Neural progenitor cell (in vitro differentiated cells): Measurements from ENCODE around the gene LMAN2L. TPM values are rescaled to one million over a fixed set of nuclear protein-coding genes. Genes with fewer than 3 reads are reported as not detected.

Experiments used
- DNase-seq: peaks from one replicate; pipeline ENCODE4 v3.0.0-alpha.2; 2016; ENCODE audit warnings: low spot score
- H2AFZ ChIP-seq: fragments of 200-600 bp; sonication (generic); replicated peaks from 2 replicates; pipeline ENCODE4 v1.6.1; 2016; ENCODE audit warnings: antibody characterized with exemption
- H3F3A ChIP-seq: fragments of 200-600 bp; sonication (generic); 2 replicates; pipeline ENCODE4 v1.6.1; 2016; ENCODE audit warnings: antibody characterized with exemption, low read depth
- H3K27ac ChIP-seq: fragments of 200-600 bp; sonication (generic); 2 replicates; pipeline ENCODE4 v1.5.1; 2016; ENCODE audit warnings: mild to moderate bottlenecking
- H3K27me3 ChIP-seq: fragments of 200-600 bp; sonication (generic); 2 replicates; pipeline ENCODE4 v1.6.1; 2016; ENCODE audit warnings: mild to moderate bottlenecking, moderate library complexity
- H3K36me3 ChIP-seq: fragments of 200-600 bp; sonication (generic); 2 replicates; pipeline ENCODE4 v1.5.1; 2016
- H3K4me1 ChIP-seq: fragments of 200-600 bp; sonication (generic); 2 replicates; pipeline ENCODE4 v1.6.1; 2016; ENCODE audit warnings: mixed run types
- H3K4me2 ChIP-seq: fragments of 200-600 bp; sonication (generic); 2 replicates; pipeline ENCODE4 v1.6.1; 2016
- H3K4me3 ChIP-seq: fragments of 200-600 bp; sonication (generic); 2 replicates; pipeline ENCODE4 v1.5.1; 2016
- H3K79me2 ChIP-seq: fragments of 200-600 bp; sonication (generic); 2 replicates; pipeline ENCODE4 v1.6.1; 2016; ENCODE audit warnings: low read depth
- H3K9ac ChIP-seq: fragments of 200-600 bp; sonication (generic); 2 replicates; pipeline ENCODE4 v1.6.1; 2016
- H3K9me3 ChIP-seq: fragments of 200-600 bp; sonication (generic); 2 replicates; pipeline ENCODE4 v1.5.1; 2016; ENCODE audit warnings: low read depth
- H4K20me1 ChIP-seq: fragments of 200-600 bp; sonication (generic); 2 replicates; pipeline ENCODE4 v1.6.1; 2016; ENCODE audit warnings: low read depth
- H3K27ac Mint-ChIP-seq: 3 replicates; pipeline ENCODE4 v1.8.0; 2021; ENCODE audit warnings: mixed read lengths
- H3K27me3 Mint-ChIP-seq: 2 replicates; pipeline ENCODE4 v1.8.0; 2022; ENCODE audit warnings: low read depth, mild to moderate bottlenecking, inconsistent platforms, moderate library complexity, mixed read lengths; ENCODE audit not compliant: insufficient read depth
- H3K36me3 Mint-ChIP-seq: 3 replicates; pipeline ENCODE4 v1.8.0; 2021; ENCODE audit warnings: mixed read lengths
- H3K4me1 Mint-ChIP-seq: 3 replicates; pipeline ENCODE4 v1.8.0; 2021; ENCODE audit warnings: mixed read lengths
- H3K4me3 Mint-ChIP-seq: 3 replicates; pipeline ENCODE4 v1.8.0; 2021; ENCODE audit warnings: mild to moderate bottlenecking, moderate library complexity, mixed read lengths
- H3K9me3 Mint-ChIP-seq: 3 replicates; pipeline ENCODE4 v1.8.0; 2020; ENCODE audit warnings: mixed read lengths
- CTCF ChIP-seq: fragments of 200-600 bp; sonication (generic); IDR thresholded peaks from 2 replicates; pipeline ENCODE4 v1.5.1; 2017; ENCODE audit warnings: antibody characterized with exemption, mild to moderate bottlenecking
- EZH2 ChIP-seq: fragments of 200-600 bp; sonication (generic); IDR thresholded peaks from 2 replicates; pipeline ENCODE4 v1.6.1; 2017; ENCODE audit warnings: antibody characterized with exemption, mild to moderate bottlenecking, moderate library complexity
- EZH2phosphoT487 ChIP-seq: fragments of 200-600 bp; sonication (generic); IDR thresholded peaks from 2 replicates; pipeline ENCODE4 v1.6.1; 2017; ENCODE audit warnings: antibody characterized with exemption
- total RNA-seq: library from RNA; depleted of rRNA; stranded (reverse); fragments of >200 nt; gene quantifications from 2 replicates; pipeline ENCODE4 v1.2.3, GENCODE V29; 2015; ENCODE audit warnings: low replicate concordance

The LMAN2L gene
- total RNA-seq, 1 donor from 2014 or later = 25.9 TPM

DNA sequence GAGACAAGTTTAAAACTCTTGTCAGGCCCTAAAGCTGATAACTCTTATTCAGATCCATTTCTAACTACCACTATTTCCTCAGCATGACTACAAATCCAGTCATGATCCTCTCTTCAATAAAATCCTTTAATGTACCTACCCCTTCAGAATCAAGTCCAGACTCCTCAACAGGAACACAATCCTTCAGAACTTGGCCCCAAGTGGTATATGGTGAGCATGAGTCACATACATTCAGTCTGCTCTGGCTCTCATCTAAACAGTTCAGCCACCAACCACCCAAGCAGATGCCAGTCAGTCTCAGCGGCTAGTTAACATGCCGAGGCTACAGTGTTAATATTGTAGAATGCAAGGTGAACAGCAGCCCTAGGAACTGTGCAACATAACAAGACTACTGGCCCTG is 9.7 kb downstream of the LMAN2L start:
- TF ChIP-seq CTCF (no peak), EZH2phosphoT487 (no peak), EZH2 (no peak)
- H3K4me3 ChIP-seq = no peak overlapping the region
- H3K4me2 ChIP-seq = no peak overlapping the region
- peaks cover 3% of the 10 kb centered on the region for H4K20me1 ChIP-seq
- H3K9ac ChIP-seq = no peak overlapping the region
- no peaks in the 10 kb centered on the region for H3K27me3 ChIP-seq
- H3K36me3 ChIP-seq = peaks cover 10% of the 10 kb centered on the region
- H3K9me3 ChIP-seq = no peaks in the 10 kb centered on the region
- H3F3A ChIP-seq = no peaks in the 10 kb centered on the region
- Mint-ChIP-seq H3K4me1 (no peaks in the 10 kb centered on the region), H3K4me3 (no peak overlapping the region), H3K27ac (no peak overlapping the region), H3K9me3 (no peaks in the 10 kb centered on the region), H3K36me3 (peaks cover 44% of the 10 kb centered on the region), H3K27me3 (peaks cover 2% of the 10 kb centered on the region)
- H2AFZ ChIP-seq = no peak overlapping the region
- H3K4me1 ChIP-seq = no peaks in the 10 kb centered on the region
- H3K27ac ChIP-seq = no peak overlapping the region
- H3K79me2 ChIP-seq = no peaks in the 10 kb centered on the region
- no peak for DNase-seq

GRCh38 chr2:96729748-96730147 is 10.1 kb downstream of the LMAN2L start:
- H3K27ac ChIP-seq = no peak overlapping the region
- no peaks in the 10 kb centered on the region for H3K9me3 ChIP-seq
- no peak for TF ChIP-seq EZH2
- no peak for TF ChIP-seq CTCF
- TF ChIP-seq EZH2phosphoT487 = no peak
- no peak overlapping the region for H3K9ac ChIP-seq
- no peak overlapping the region for H3K27ac Mint-ChIP-seq
- no peak overlapping the region for H3K4me3 ChIP-seq
- H3K36me3 Mint-ChIP-seq = peaks cover 39% of the 10 kb centered on the region
- H3K4me1 Mint-ChIP-seq = no peaks in the 10 kb centered on the region
- H3K36me3 ChIP-seq = peaks cover 10% of the 10 kb centered on the region
- no peak for DNase-seq
- H3K79me2 ChIP-seq = no peaks in the 10 kb centered on the region
- no peaks in the 10 kb centered on the region for H4K20me1 ChIP-seq
- H3F3A ChIP-seq = no peaks in the 10 kb centered on the region
- no peak overlapping the region for H3K4me2 ChIP-seq
- H3K27me3 Mint-ChIP-seq = peaks cover 2% of the 10 kb centered on the region
- H3K4me1 ChIP-seq = no peaks in the 10 kb centered on the region
- H3K27me3 ChIP-seq = no peaks in the 10 kb centered on the region
- no peak overlapping the region for H2AFZ ChIP-seq
- H3K9me3 Mint-ChIP-seq = no peaks in the 10 kb centered on the region
- no peak overlapping the region for H3K4me3 Mint-ChIP-seq

DNA sequence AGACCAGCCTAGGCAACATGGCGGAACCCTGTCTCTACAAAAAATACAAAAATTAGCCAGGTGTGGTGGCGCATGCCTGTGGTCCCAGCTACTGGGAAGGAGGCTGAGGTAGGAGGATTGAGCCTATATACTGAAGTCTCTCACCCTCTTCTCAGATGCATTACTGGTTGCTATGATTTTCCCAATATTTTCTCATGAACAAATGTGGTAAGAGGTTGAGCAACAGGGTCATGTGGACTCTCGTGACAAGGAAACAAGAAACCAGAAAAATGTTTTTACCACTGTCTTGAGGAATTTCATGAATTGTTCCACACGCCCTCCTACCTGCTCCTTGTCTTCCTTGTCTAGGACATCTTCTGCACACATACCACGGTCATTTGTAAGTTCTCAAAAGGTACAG is 12.4 kb downstream of the LMAN2L start:
- Histone ChIP-seq H3K4me3 (no peak overlapping the region), H3K9me3 (no peaks in the 10 kb centered on the region), H3K79me2 (no peaks in the 10 kb centered on the region), H3K36me3 (peaks cover 8% of the 10 kb centered on the region), H2AFZ (no peak overlapping the region), H3K27me3 (no peaks in the 10 kb centered on the region), H3F3A (no peaks in the 10 kb centered on the region), H3K4me2 (no peak overlapping the region), H4K20me1 (no peaks in the 10 kb centered on the region), H3K27ac (no peak overlapping the region), H3K9ac (no peak overlapping the region), H3K4me1 (no peaks in the 10 kb centered on the region)
- peaks cover 2% of the 10 kb centered on the region for H3K27me3 Mint-ChIP-seq
- no peaks in the 10 kb centered on the region for H3K9me3 Mint-ChIP-seq
- H3K4me1 Mint-ChIP-seq = no peaks in the 10 kb centered on the region
- peaks cover 35% of the 10 kb centered on the region for H3K36me3 Mint-ChIP-seq
- H3K27ac Mint-ChIP-seq = no peak overlapping the region
- H3K4me3 Mint-ChIP-seq = no peak overlapping the region
- no peak for DNase-seq
- TF ChIP-seq CTCF (no peak), EZH2phosphoT487 (no peak), EZH2 (no peak)

GRCh38 chr2:96726131-96726530 is 13.7 kb downstream of the LMAN2L start:
- no peak overlapping the region for H3K27ac Mint-ChIP-seq
- DNase-seq = no peak
- no peak overlapping the region for H3K4me3 Mint-ChIP-seq
- H3K27me3 ChIP-seq = no peaks in the 10 kb centered on the region
- no peak overlapping the region for H3K4me3 ChIP-seq
- H3K4me1 ChIP-seq = no peaks in the 10 kb centered on the region
- no peak overlapping the region for H3K9ac ChIP-seq
- TF ChIP-seq EZH2phosphoT487 (no peak), CTCF (no peak), EZH2 (no peak)
- H4K20me1 ChIP-seq = no peaks in the 10 kb centered on the region
- no peak overlapping the region for H3K27ac ChIP-seq
- no peaks in the 10 kb centered on the region for H3K9me3 ChIP-seq
- no peak overlapping the region for H2AFZ ChIP-seq
- H3K27me3 Mint-ChIP-seq = peaks cover 5% of the 10 kb centered on the region
- H3K36me3 ChIP-seq = peaks cover 8% of the 10 kb centered on the region
- no peaks in the 10 kb centered on the region for H3K9me3 Mint-ChIP-seq
- H3K36me3 Mint-ChIP-seq = peaks cover 33% of the 10 kb centered on the region
- no peak overlapping the region for H3K4me2 ChIP-seq
- no peaks in the 10 kb centered on the region for H3K79me2 ChIP-seq
- H3F3A ChIP-seq = no peaks in the 10 kb centered on the region
- H3K4me1 Mint-ChIP-seq = no peaks in the 10 kb centered on the region
